Heart left ventricle (tissue), 16 donors: Measurements from ENCODE around the gene OR9Q1. TPM values are rescaled to one million over a fixed set of nuclear protein-coding genes. Genes with fewer than 3 reads are reported as not detected.
"Not testable (repeated sequence)": the region's sequence is repeated elsewhere in the genome, so short reads cannot be mapped to it uniquely, and the experiment has no call there.

Experiments used
- ATAC-seq, 4 donors: fragments of 200-7000 bp; cut with Tn5 transposase; one replicate each; pipeline ENCODE4 v1.9.1; 2020 to 2022; ENCODE audit warnings: moderate library complexity in 4 of 4, mild to moderate bottlenecking in 3 of 4, moderate number of reproducible peaks in 1 of 4
- DNase-seq, 5 donors: peaks; one replicate each; pipeline ENCODE4 v3.0.0-alpha.2; 2020
- H3K27ac ChIP-seq, 12 donors: fragments of 200-600 bp; sonication (generic) in 4 of 12; one replicate each; pipeline versions ENCODE4 v1.5.0 to v1.8.0; 2016 to 2022; ENCODE audit warnings: mild to moderate bottlenecking in 2 of 12
- H3K27me3 ChIP-seq, 9 donors: fragments of 200-600 bp; sonication (generic) in 2 of 9; one replicate each; pipeline versions ENCODE4 v1.5.1 to v1.8.0; 2016 to 2022; ENCODE audit warnings: mild to moderate bottlenecking in 3 of 9
- H3K36me3 ChIP-seq, 9 donors: fragments of 200-600 bp; sonication (generic) in 2 of 9; one replicate each; pipeline versions ENCODE4 v1.5.0 to v1.8.0; 2018 to 2022; ENCODE audit warnings: mild to moderate bottlenecking in 2 of 9
- H3K4me1 ChIP-seq, 12 donors: fragments of 200-600 bp; sonication (generic) in 4 of 12; one replicate each; pipeline versions ENCODE4 v1.5.0 to v1.8.0; 2016 to 2022; ENCODE audit warnings: mild to moderate bottlenecking in 3 of 12
- H3K4me3 ChIP-seq, 12 donors: fragments of 200-600 bp; sonication (generic) in 4 of 12; one replicate each; pipeline versions ENCODE4 v1.5.0 to v1.8.0; 2017 to 2022; ENCODE audit warnings: mild to moderate bottlenecking in 9 of 12, moderate library complexity in 4 of 12
- H3K9me3 ChIP-seq, 12 donors: fragments of 200-600 bp; sonication (generic) in 4 of 12; one replicate each; pipeline versions ENCODE4 v1.5.0 to v1.8.0; 2016 to 2022; ENCODE audit warnings: mild to moderate bottlenecking in 1 of 12
- POLR2A ChIP-seq, 2 donors: fragments of 450-650 bp; IDR thresholded peaks; one replicate each; pipeline ENCODE4 v1.6.1; 2017; ENCODE audit warnings: antibody characterized with exemption in 2 of 2, mild to moderate bottlenecking in 2 of 2, moderate library complexity in 2 of 2
- WGBS, 4 donors: extraction: QIAGEN DNeasy Blood & Tissue Kit in 2 of 4; methylation state at CpG; one replicate each; pipeline versions ENCODE4 v1.1.5 to v1.1.7; 2013 to 2018; 5-methylcytosine and 5-hydroxymethylcytosine counted together
- intact Hi-C, 10 donors: fragments of 100-400 bp; cut with DNase I; formaldehyde crosslinking; loops; one replicate each; pipeline versions ENCODE4 v1.11.1 to v1.14.2; 2022
- polyA plus RNA-seq, 2 donors: library from polyadenylated mRNA; stranded (reverse); fragments of 200-250 nt; gene quantifications; one replicate each; pipeline ENCODE4 v1.2.3, GENCODE V29; 2013
- total RNA-seq, 9 donors: library from RNA; depleted of rRNA in 2 of 9; stranded (reverse); fragments of >200 nt in 2 of 9; fragmentation: NEBNext Ultra II Directional in 3 of 9; extraction: Animal tissue kit (Norgen Biotek cat#: 25700) in 3 of 9; gene quantifications; one replicate each; pipeline versions ENCODE4 v1.1.0 to v1.2.4, GENCODE V29; 2016 to 2023
- TF ChIP-seq, protein P1 (sequence below), 12 donors: fragments of 200-600 bp; sonication (generic) in 4 of 12; IDR thresholded peaks; one replicate each; pipeline versions ENCODE4 v1.5.0 to v1.8.0; 2018 to 2022; ENCODE audit warnings: antibody characterized with exemption in 12 of 12, mild to moderate bottlenecking in 5 of 12
- donor health status: ischemic (EF 13 %, LVEDD 7.1; RV severe dilation, severe dysfunction).
- donor health status: healthy with polysubstance abuse.
- donor health status: DM: no; HTN: yes; CAD: no.
- donor health status: DM: no; HTN: no; CAD: no.
- donor health status: ischemic (EF 25% LVEDD 6.9; RV normal size, moderate dysfunction).
- donor health status: ischemic (EF 25% LVEDD 5.7; RV mildly dilated, moderate dysfunction).
- donor health status: healthy.
- donor health status: DM: yes; HTN: yes; CAD: no.
- donor health status: ischemic (EF 35%, LVEDD 5.7; RV mildly dilated, moderate dysfunction).
- donor health status: nonischemic (EF 11% LVEDD 7.7; RV severe dilation, severe dysfunction).
- donor health status: DM: yes; HTN: yes; CAD: no.
- donor health status: PGD.
- donor health status: ischemic (EF 29% LVEDD 5.4; RV normal size, mild dysfunction).
- donor health status: nonischemic (EF 23%, LVEDD 6.1; RV moderate dilation, normal function).

The OR9Q1 gene
- total and polyA plus RNA-seq, 11 donors, result not detected

DNA sequence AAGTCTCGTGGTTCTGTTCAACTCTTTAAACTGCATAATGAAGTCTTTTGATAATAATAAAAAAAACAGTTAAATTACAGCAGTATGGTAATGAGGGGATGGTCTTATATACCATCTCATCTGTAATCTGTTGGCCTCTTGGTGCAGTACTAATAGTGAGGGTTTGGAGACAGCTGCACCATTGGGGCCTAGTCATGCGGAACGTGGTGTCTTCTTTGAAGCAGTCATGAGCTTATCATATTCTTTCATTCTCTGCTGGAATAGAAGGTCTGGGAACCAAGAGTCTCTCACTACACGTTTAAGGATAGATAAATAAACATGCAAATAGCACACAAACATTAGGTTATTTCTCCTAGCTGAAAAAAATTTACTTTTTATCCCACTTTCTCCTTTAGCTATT lies 40.9 kb upstream of the OR9Q1 start:
- Histone ChIP-seq H3K27me3 (no peaks in the 10 kb centered on the region), H3K9me3 (peaks cover 0 to 11% (median 0%) of the 10 kb centered on the region in 12 donors), H3K4me1 (peaks cover 0 to 10% (median 0%) of the 10 kb centered on the region in 12 donors), H3K4me3 (no peak overlapping the region), H3K36me3 (no peaks in the 10 kb centered on the region), H3K27ac (no peak overlapping the region)
- DNase-seq (no peak), ATAC-seq (no peak)
- intact Hi-C loops, result no loop called here
- WGBS, 4 donors, result 67 to 70% (median 68%) methylated on average over 4 of the region's 4 CpGs
- TF ChIP-seq, protein P1, sequence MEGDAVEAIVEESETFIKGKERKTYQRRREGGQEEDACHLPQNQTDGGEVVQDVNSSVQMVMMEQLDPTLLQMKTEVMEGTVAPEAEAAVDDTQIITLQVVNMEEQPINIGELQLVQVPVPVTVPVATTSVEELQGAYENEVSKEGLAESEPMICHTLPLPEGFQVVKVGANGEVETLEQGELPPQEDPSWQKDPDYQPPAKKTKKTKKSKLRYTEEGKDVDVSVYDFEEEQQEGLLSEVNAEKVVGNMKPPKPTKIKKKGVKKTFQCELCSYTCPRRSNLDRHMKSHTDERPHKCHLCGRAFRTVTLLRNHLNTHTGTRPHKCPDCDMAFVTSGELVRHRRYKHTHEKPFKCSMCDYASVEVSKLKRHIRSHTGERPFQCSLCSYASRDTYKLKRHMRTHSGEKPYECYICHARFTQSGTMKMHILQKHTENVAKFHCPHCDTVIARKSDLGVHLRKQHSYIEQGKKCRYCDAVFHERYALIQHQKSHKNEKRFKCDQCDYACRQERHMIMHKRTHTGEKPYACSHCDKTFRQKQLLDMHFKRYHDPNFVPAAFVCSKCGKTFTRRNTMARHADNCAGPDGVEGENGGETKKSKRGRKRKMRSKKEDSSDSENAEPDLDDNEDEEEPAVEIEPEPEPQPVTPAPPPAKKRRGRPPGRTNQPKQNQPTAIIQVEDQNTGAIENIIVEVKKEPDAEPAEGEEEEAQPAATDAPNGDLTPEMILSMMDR (IDR thresholded peaks at IDR 0.05), result no peak
- no peak for TF ChIP-seq POLR2A (IDR thresholded peaks at IDR 0.05)

DNA sequence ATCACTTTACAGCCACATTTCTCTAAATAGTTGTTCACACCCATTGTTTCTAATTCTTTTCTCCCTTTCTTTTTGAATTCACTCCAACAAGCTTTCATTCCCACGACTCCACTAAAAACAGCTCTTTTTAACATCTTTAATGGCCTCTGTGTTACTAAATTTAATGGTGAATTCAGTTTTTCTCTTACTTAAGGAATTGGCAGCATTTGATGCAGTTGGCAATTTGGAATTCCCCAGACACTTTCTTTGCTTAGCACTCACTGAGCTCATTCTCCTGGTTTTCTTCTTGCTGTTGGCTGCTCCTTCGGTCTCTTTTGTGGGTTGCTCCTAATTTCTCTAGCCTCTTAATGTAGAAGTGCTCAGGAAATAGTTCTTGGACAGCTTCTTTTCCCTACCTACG lies 40.5 kb upstream of the OR9Q1 start:
- peaks cover 0 to 13% (median 0%) of the 10 kb centered on the region in 12 donors for H3K9me3 ChIP-seq
- ATAC-seq (no peak), DNase-seq (no peak)
- no peak overlapping the region for H3K4me3 ChIP-seq
- H3K4me1 ChIP-seq, result peaks cover 0 to 10% (median 0%) of the 10 kb centered on the region in 12 donors
- H3K36me3 ChIP-seq, result no peaks in the 10 kb centered on the region
- H3K27me3 ChIP-seq, result no peaks in the 10 kb centered on the region
- intact Hi-C loops, result no loop called here
- peak overlapping the region in 1 of 12 donors; percentile 27 for H3K27ac ChIP-seq
- 45 to 55% (median 47%) methylated on average over 3 of the region's 3 CpGs for WGBS, 4 donors
- no peak for TF ChIP-seq POLR2A (IDR thresholded peaks at IDR 0.05)
- TF ChIP-seq, protein P1 (IDR thresholded peaks at IDR 0.05), result no peak

DNA sequence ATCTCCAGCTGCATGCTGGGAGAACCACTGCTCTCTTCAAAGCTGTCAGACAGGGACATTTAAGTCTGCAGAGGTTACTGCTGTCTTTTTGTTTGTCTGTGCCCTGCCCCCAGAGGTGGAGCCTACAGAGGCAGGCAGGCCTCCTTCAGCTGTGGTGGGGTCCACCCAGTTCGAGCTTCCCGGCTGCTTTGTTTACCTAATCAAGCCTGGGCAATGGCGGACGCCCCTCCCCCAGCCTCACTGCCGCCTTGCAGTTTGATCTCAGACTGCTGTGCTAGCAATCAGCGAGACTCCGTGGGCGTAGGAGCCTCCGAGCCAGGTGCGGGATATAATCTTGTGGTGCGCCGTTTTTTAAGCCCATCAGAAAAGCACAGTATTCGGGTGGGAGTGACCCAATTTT lies 24.2 kb upstream of the OR9Q1 start:
- intact Hi-C loops, H3K27ac ChIP-seq, ATAC-seq, DNase-seq, H3K9me3 ChIP-seq, H3K4me3 ChIP-seq, H3K36me3 ChIP-seq, H3K27me3 ChIP-seq: not testable (repeated sequence)
- peaks cover 0 to 18% (median 3%) of the 10 kb centered on the region in 12 donors for H3K4me1 ChIP-seq
- 75 to 92% (median 82%) methylated on average over 8 to 13 of the region's 13 CpGs for WGBS, 4 donors

DNA sequence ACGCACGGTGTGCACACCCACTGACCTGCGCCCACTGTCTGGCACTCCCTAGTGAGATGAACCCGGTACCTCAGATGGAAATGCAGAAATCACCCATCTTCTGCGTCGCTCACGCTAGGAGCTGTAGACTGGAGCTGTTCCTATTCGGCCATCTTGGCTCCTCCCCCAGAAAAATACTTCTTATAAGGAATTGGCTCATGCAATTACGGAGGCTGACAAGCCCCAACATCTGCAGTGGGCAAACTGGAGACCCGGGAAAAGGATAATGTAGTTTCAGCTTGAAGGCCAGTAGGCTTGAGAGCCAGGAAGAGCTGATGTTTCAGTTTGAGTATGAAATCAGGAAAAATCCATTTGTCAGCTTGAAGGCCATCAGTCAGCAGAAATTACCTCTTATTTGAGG lies 23.7 kb upstream of the OR9Q1 start:
- not testable (repeated sequence) for ATAC-seq, H3K9me3 ChIP-seq, H3K27ac ChIP-seq, H3K4me3 ChIP-seq, H3K27me3 ChIP-seq, H3K36me3 ChIP-seq, DNase-seq
- H3K4me1 ChIP-seq, result peaks cover 0 to 20% (median 3%) of the 10 kb centered on the region in 12 donors
- WGBS, 4 donors, result 92 to 95% (median 94%) methylated on average over 6 to 10 of the region's 10 CpGs
- intact Hi-C loops, result loop anchor here in 2 of 10 donors (5.0 kb wide), 1 partner anchor 63 kb away; no protein-coding TSS in a partner anchor

DNA sequence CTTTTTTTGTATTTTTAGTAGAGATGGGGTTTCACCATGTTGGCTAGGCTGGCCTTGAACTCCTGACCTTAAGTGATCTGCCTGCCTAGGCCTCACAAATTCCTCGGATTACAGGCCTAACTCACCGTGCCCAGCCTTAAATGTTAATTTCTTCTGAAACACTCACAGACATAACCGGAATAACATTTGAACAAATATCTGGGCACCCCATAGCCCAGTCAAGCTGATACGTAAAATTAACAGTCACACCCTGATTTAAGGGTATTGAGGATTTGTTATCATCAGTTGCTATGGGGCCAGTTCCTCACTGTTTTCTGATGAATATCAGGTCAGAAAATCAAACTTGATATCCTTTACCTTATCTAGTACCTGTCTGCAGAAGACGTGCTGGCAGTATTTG lies 23.0 kb upstream of the OR9Q1 start:
- DNase-seq (no peak), ATAC-seq (no peak)
- intact Hi-C loops, result loop anchor here in 2 of 10 donors (5.0 kb wide), 1 partner anchor 63 kb away; no protein-coding TSS in a partner anchor
- no peak overlapping the region for H3K4me3 ChIP-seq
- H3K27me3 ChIP-seq, result no peaks in the 10 kb centered on the region
- peaks cover 0 to 27% (median 5%) of the 10 kb centered on the region in 12 donors for H3K4me1 ChIP-seq
- TF ChIP-seq, protein P1 (IDR thresholded peaks at IDR 0.05), result no peak
- no peak for TF ChIP-seq POLR2A (IDR thresholded peaks at IDR 0.05)
- no peak overlapping the region for H3K27ac ChIP-seq
- no peaks in the 10 kb centered on the region for H3K36me3 ChIP-seq
- H3K9me3 ChIP-seq, result no peaks in the 10 kb centered on the region
- 59 to 74% (median 70%) methylated on average over 5 of the region's 5 CpGs for WGBS, 4 donors
